Breast epithelium (tissue), 3 donors: Measurements from ENCODE around the gene KCNIP1.

Experiments used
- CTCF ChIP-seq, 3 donors: fragments of 450-650 bp; IDR thresholded peaks; one replicate each; pipeline ENCODE4 v1.5.1; 2016 to 2017; ENCODE audit warnings: antibody characterized with exemption in 3 of 3, mild to moderate bottlenecking in 3 of 3, moderate library complexity in 3 of 3
- POLR2A ChIP-seq: fragments of 450-650 bp; IDR thresholded peaks from one replicate; pipeline ENCODE4 v1.6.1; 2016; ENCODE audit warnings: antibody characterized with exemption, mild to moderate bottlenecking, moderate library complexity

GRCh38 chr5:170720984-170721383, 217.2 kb downstream of the KCNIP1 start:
- no peak for TF ChIP-seq POLR2A
- TF ChIP-seq CTCF (IDR thresholded peaks at IDR 0.05), result no peak
